Measurements from ENCODE around the gene CLEC2A. TPM values are rescaled to one million over a fixed set of nuclear protein-coding genes. Genes with fewer than 3 reads are reported as not detected.
"Not testable (repeated sequence)": the region's sequence is repeated elsewhere in the genome, so short reads cannot be mapped to it uniquely, and the experiment has no call there.

Gene CLEC2A
- total RNA-seq, result not detected in 2 replicates

GRCh38 chr12:9932270-9932669, at the start of gene CLEC2A:
CLEC2A (minus strand) TSS chr12:9932370; CDS start chr12:9932329, 41 bp downstream.
- no peaks in the 10 kb centered on the region for H3K9me3 ChIP-seq (ENCODE audit: low read depth, low read length)
- H3K79me2 ChIP-seq (ENCODE audit: insufficient read depth, low read length), result no peaks in the 10 kb centered on the region
- no peak within 1 kb of the TSS for H3K27ac ChIP-seq (ENCODE audit: low read depth, low read length)
- no peak within 1 kb of the TSS for H3K4me2 ChIP-seq (ENCODE audit: insufficient read depth, low read length)
- H2AFZ ChIP-seq (ENCODE audit: low read length), result no peak within 1 kb of the TSS
- no peaks in the 10 kb centered on the region for H3K27me3 ChIP-seq (ENCODE audit: insufficient read depth, low read length)
- DNase-seq (ENCODE audit: insufficient read length, low spot score, missing footprints), result no peak
- H3K4me3 ChIP-seq (ENCODE audit: insufficient read depth, low read length), result no peak within 1 kb of the TSS
- H4K20me1 ChIP-seq (ENCODE audit: insufficient read depth, low read length), result no peaks in the 10 kb centered on the region
- H3K4me1 ChIP-seq (ENCODE audit: insufficient read depth, low read length), result no peaks in the 10 kb centered on the region
- no peaks in the 10 kb centered on the region for H3K36me3 ChIP-seq (ENCODE audit: insufficient read depth, low read length)
- no peak for TF ChIP-seq CTCF (IDR thresholded peaks at IDR 0.05; ENCODE audit: extremely low read depth, low read depth, low read length)

GRCh38 chr12:9980126-9980525, 48.0 kb upstream of the CLEC2A start:
- Histone ChIP-seq H3K27ac (ENCODE audit: low read depth, low read length) (no peak overlapping the region), H3K36me3 (ENCODE audit: insufficient read depth, low read length) (no peaks in the 10 kb centered on the region), H2AFZ (ENCODE audit: low read length) (no peak overlapping the region), H3K4me2 (ENCODE audit: insufficient read depth, low read length) (no peak overlapping the region), H3K4me3 (ENCODE audit: insufficient read depth, low read length) (no peak overlapping the region), H3K27me3 (ENCODE audit: insufficient read depth, low read length) (no peaks in the 10 kb centered on the region), H3K4me1 (ENCODE audit: insufficient read depth, low read length) (no peaks in the 10 kb centered on the region), H3K9me3 (ENCODE audit: low read depth, low read length) (no peaks in the 10 kb centered on the region), H3K79me2 (ENCODE audit: insufficient read depth, low read length) (no peaks in the 10 kb centered on the region), H4K20me1 (ENCODE audit: insufficient read depth, low read length) (no peaks in the 10 kb centered on the region)
- TF ChIP-seq CTCF (IDR thresholded peaks at IDR 0.05; ENCODE audit: extremely low read depth, low read depth, low read length), result no peak
- no peak for DNase-seq (ENCODE audit: insufficient read length, low spot score, missing footprints)

- H3K4me3 ChIP-seq (ENCODE audit: insufficient read depth, low read length), result no peak overlapping the region
- no peaks in the 10 kb centered on the region for H3K36me3 ChIP-seq (ENCODE audit: insufficient read depth, low read length)
- DNase-seq (ENCODE audit: insufficient read length, low spot score, missing footprints), result no peak
- H3K79me2 ChIP-seq (ENCODE audit: insufficient read depth, low read length), result no peaks in the 10 kb centered on the region
- H2AFZ ChIP-seq (ENCODE audit: low read length), result no peak overlapping the region
- TF ChIP-seq CTCF (IDR thresholded peaks at IDR 0.05; ENCODE audit: extremely low read depth, low read depth, low read length), result no peak
- H3K27me3 ChIP-seq (ENCODE audit: insufficient read depth, low read length), result no peaks in the 10 kb centered on the region
- H3K9me3 ChIP-seq (ENCODE audit: low read depth, low read length), result no peaks in the 10 kb centered on the region
- H3K27ac ChIP-seq (ENCODE audit: low read depth, low read length), result no peak overlapping the region
- no peaks in the 10 kb centered on the region for H4K20me1 ChIP-seq (ENCODE audit: insufficient read depth, low read length)
- H3K4me1 ChIP-seq (ENCODE audit: insufficient read depth, low read length), result no peaks in the 10 kb centered on the region
- no peak overlapping the region for H3K4me2 ChIP-seq (ENCODE audit: insufficient read depth, low read length)
Measured at GRCh38 chr12:9977916-9978315, 45.7 kb upstream of the CLEC2A start.

GRCh38 chr12:9976626-9977025, 44.5 kb upstream of the CLEC2A start:
- not testable (repeated sequence) for H3K4me2 ChIP-seq (ENCODE audit: insufficient read depth, low read length); H3K27me3 ChIP-seq (ENCODE audit: insufficient read depth, low read length); H2AFZ ChIP-seq (ENCODE audit: low read length); H3K36me3 ChIP-seq (ENCODE audit: insufficient read depth, low read length); H3K79me2 ChIP-seq (ENCODE audit: insufficient read depth, low read length); H3K4me3 ChIP-seq (ENCODE audit: insufficient read depth, low read length); H3K27ac ChIP-seq (ENCODE audit: low read depth, low read length); H3K9me3 ChIP-seq (ENCODE audit: low read depth, low read length); H4K20me1 ChIP-seq (ENCODE audit: insufficient read depth, low read length); H3K4me1 ChIP-seq (ENCODE audit: insufficient read depth, low read length); DNase-seq (ENCODE audit: insufficient read length, low spot score, missing footprints)
